Measurements from ENCODE around the gene MED13L.

The MED13L gene

GRCh38 chr12:115960868-115961802 lies 316.4 kb downstream of the MED13L start:
- no peak for DNase-seq

DNA sequence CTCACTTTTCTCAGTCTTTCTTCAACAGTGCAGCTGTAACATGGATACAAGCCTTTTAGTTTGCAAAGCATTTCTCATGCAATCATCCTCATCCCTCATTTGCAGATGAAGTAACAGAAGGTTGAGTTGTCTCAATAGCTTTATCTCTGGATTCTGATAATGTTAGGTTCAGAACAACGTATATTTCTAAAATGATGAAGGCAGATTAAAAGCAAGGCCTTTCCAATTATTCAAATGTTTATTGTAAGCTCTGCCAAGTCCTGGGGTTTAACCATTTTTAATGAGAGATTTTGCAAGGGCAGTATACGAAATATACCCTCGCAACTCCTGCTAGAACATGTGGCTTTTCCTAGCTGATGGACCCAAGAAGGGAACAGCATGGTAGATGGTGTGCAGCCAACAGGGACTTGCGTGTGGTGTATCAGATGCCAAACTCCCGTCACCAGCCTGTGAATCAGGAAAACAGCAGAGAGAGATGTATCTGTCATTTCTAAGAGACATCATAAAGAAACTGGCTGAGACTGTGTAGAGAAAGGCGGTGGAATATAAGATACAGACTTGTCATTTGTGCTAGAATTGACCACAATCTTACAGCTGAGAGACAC lies 319.7 kb downstream of the MED13L start:
- no peak for DNase-seq

GRCh38 chr12:115956659-115957058 lies 320.8 kb downstream of the MED13L start:
- no peak for DNase-seq

- no peak for DNase-seq
Observed at GRCh38 chr12:115956236-115956635, 321.3 kb downstream of the MED13L start.

GRCh38 chr12:115953450-115953849 lies 324.0 kb downstream of the MED13L start:
- DNase-seq, result no peak

GRCh38 chr12:115953031-115953430 lies 324.5 kb downstream of the MED13L start:
- DNase-seq, result no peak

DNA sequence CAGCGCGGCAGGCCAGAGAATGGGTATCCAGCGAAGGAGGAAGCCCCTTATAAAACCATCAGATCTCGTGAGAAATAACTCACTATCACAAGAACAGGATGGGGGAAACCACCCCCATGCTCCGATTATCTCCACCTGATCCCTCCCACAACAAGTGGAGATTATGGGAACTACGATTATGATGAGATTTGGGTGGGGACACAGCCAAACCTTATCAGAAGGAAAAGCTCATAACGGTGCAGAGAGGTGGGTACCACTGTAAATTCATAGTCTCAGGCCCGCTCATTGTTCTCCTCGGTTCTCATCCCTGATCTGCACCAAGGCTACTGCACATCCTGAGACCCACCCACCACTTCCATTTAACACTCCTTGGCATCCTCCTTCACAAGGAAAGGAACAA lies 326.5 kb downstream of the MED13L start:
- no peak for DNase-seq

DNA sequence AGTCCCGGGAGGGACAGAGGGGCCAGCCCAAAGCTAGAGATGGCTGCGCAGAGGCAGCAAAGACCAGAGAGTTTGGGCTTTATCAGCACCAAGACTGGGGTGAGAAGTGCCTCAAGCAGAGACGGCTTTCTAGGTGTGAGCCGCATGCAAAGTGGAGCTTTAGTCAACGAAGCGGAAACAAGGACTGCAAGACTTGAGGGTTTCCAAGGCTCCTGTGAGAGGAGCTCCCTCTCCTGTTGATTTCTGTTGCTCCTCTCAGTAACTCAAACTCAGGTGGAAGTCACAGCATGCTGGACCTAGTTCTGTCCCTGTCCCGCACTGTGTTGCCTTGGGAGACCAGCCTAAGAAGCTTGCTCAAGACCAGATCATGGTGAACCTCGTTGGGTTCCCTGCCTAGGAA lies 327.8 kb downstream of the MED13L start:
- DNase-seq, result no peak

DNA sequence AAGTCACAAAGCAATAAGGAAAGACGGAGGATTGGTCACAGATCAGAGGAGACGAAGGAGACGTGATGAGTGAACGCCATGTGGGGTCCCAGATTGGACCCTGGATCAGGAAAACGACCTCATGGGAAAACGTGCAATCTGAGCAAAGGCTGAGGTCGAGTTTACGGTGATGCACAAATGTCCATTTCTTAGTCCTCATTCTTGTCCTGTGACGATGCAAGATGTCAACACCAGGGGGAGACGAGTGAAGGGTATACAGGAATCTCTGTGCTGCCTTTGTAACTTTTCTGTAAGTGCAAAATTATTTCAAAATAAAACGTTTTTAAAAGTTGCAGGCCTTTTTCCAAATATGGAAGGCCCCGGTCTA lies 329.8 kb downstream of the MED13L start:
- no peak for DNase-seq

DNA sequence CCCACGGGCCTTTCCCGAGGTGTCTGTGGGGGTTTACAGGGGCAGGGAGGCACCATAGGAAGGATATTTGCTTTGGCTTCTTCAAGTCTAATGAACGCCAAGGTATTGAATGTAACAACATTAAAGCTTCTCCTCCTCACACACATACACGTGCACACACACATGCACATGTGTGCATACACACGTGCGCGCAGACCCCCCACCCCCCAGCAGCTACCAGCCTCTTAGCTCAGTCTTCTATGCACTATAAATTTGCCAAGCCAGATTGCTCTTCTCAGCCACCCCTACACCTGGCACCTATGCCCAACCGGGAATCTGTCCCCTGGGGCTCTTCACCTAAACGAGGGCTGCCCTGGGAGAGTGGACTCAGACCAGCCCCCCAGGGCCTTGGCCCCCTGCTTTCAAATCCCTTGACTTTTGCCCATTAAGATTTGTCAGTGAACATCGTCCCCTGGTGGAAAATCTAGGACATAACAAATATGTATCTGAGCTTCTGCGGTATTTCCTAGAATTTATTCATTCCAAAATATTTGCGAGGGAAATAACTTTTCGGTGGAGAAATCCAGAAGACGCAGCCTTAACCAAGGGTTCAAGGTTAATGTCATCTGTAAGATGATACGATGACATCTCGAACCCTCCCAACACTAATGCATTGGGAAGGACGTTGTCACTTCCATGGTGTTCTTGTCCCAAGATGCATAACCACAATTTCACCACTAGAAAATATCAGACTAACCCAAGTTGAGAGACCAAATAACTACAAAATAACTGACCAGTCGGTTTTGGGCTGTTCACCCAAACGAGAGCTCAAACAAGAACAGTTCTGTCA lies 330.4 kb downstream of the MED13L start:
- DNase-seq, result no peak

DNA sequence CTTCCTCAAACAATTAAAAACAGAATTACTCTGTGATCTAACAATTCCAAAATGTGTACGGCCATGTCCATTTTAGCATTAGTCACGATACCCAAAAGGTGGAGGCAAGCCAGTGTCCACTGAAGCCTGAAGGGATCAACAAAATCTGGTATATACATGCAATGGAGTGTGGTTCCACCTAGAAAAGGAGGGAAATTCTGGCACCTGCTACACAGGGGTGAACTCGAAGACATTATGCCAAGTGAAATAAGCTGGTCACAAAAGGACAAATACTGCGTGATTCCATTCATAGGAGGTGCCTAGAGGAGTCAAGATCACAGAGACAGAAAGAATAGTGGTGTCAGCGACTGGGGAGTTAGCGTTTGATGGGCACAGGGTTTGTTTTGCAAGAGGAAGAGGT lies 331.4 kb downstream of the MED13L start:
- no peak for DNase-seq

- DNase-seq, result no peak
Observed at GRCh38 chr12:115945491-115945885, 332.0 kb downstream of the MED13L start.

DNA sequence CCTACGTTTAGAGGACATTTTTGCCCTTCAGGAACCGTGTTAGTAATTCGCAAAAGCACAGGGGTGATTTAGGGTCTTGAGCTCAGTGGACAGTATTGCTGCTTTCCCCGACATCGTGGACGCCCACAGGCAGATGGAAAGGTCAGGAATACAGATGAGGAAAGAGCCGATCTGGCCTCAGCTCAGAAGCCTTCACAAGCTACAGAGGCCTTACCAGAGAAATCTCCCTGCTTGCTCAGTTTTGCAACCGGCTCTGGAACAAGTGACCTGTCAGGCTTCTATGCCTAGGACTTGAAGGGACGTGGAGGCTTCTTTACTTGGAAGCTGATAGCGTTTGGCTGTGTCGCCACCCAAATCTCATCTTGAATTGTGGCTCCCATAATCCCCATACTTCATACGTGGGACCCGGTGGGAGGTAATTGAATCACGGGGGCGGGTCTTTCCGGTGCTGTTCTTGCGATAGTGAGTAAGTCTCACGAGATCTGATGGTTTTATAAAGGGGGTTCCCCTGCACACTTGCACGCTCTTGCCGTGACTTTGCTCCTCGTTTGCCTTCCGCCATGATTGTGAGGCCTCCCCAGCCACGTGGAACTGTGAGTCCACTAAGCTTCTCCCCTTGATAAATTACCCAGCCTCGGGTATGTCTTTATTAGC lies 332.5 kb downstream of the MED13L start:
- DNase-seq, result no peak

GRCh38 chr12:115944392-115944742 lies 333.1 kb downstream of the MED13L start:
- no peak for DNase-seq

DNA sequence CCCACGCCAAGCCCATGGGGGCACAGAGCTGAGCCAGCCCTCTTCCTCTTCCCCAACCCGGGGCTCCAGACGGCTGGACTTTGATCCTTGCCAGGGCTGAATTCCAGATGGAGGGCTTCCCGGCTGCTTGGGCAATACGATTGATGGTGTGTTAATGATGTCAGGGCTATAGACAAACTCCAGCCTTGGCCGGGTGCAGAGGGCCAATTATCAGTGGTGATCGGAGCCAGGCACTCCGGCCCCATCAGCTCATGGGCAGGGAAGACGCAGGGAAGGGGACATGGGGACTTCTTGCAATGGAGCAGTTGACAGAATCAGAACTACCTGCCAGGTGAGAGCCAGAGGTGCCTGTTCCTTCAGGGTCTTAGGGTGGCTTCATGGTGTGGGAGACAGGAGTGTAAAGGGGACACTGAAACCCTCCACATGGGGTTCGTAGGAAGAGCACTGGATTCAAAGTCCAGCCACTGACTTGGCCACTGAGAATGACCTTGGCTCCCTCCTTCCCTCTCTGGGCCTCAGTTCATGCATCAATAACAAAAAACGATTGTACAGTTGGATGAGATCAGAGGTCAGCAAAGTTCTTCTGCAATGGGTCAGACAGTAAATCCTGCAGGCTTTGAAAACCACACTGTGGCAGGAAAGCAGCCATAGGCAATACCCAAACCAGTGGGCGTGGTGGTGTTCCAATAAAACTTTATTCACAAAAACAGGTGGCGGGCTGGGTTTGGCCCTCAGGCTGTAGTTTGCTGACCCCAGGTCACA lies 333.7 kb downstream of the MED13L start:
- DNase-seq, result no peak

- DNase-seq, result no peak
Observed at GRCh38 chr12:115943310-115943629, 334.2 kb downstream of the MED13L start.

- no peak for DNase-seq
Observed at GRCh38 chr12:115942346-115942745, 335.1 kb downstream of the MED13L start.

GRCh38 chr12:115941362-115941761 lies 336.1 kb downstream of the MED13L start:
- DNase-seq, result no peak

DNA sequence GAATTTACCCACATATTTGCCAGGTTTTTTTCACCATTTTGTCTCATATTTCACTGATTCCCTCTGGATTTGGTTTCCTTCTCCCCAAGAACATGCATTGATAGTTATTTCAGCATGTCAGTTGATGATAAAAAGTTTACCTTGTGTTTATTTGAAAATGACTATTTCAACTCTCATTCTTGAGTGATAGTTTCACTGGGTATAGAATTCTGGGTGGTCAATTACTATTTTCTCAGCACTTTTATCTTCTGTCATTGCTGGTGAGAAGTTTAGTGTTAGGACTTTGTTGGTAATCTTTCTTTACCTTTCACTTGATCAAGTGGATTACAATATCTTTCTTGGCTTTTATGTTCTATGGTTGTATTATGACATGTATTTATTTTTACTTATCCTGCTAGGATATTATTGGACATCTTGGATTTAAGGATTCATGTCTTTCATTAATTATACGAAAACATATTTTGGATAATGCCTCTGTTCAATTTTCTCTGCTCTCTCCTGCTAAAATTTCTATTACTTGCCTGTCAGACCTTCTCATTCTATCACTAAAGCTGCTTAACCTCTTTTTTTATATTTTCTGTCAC lies 338.6 kb downstream of the MED13L start:
- no peak for DNase-seq

DNA sequence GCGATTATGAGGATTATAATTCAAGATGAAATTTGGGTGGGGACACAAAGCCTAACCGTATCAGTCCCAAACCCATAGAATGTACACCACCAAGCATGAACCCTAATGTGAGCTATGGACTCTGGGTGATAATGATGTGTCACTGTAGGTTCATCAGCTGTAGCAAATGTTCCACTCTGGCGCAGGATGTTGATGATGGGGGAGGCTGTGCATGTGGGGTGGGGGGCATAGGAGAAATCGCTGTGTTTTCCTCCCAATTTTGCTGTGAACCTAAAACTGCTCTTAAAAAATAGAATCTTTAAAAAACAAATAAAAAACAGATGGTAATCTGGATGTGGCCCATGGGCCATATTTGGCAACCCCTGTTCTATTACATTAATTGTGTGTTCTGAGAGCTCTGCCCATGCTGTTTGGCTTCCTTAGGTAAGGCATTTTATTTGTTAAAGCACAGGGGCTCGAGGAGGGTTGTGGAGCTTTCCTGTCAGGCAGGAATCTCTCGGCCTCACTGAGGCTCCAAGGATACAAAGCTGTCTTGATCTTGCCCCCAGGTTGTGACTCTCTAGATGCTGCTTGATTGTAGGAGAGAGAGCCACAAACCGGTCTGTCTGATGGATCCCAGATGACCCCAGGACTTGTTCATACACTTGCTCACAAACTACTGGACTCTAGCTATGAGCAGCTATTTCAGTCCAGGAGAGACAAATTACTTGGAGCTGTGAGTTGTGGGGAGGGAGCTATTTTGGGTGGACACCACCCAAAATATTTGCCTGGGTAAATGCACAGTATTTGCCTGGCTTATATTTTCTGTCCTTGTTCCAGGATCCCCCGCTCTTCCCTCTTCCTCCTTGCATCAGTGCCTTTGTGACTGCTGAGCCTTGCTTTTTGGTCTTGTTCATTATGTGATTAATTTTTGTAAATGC lies 340.2 kb downstream of the MED13L start:
- DNase-seq, result no peak

GRCh38 chr12:115934877-115935276 lies 342.6 kb downstream of the MED13L start:
- DNase-seq, result no peak

Measured in NCI-H526 treated with DMSO at 0.1 percent for 48 hours (cell line).